ENCODE results near the gene DMAC1. TPM values are rescaled to one million over a fixed set of nuclear protein-coding genes. Genes with fewer than 3 reads are reported as not detected.

The DMAC1 gene
- total RNA-seq, 1 experiment from 2014 or later: 72.7 TPM

DNA sequence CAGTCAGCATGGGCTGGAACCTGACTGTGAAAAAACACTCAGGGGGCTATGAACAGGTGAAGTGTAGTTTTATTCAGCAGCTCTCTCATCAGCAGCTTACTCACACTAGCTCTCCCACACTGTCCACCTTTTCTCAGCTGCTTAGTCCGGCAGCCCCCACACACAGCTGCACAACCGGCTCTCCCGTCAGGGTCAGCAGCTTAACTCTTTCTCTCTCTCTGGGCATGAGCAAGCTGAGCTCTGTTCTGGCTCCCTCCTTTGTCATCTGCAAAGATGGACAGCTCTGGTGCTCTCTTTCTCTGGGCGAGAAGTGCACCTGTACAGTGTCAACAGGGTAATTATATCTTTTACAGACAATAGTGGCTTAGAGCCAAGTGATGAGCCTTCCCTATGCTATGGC lies 8.2 kb downstream of the DMAC1 start:
- Histone ChIP-seq H3K27ac (ENCODE audit: insufficient read length, low read depth, low read length) (no peak overlapping the region), H3K23ac (ENCODE audit: insufficient read length, low read depth, low read length) (no peak overlapping the region), H3K4me1 (ENCODE audit: insufficient read depth, low read length) (no peaks in the 10 kb centered on the region), H3K9ac (ENCODE audit: extremely low read depth, insufficient read length, low read length) (no peak overlapping the region), H3K4ac (ENCODE audit: low read depth, low read length) (no peak overlapping the region), H4K20me1 (ENCODE audit: control insufficient read depth, insufficient read depth, insufficient read length) (no peaks in the 10 kb centered on the region), H2BK20ac (ENCODE audit: low read depth, low read length, poor library complexity, severe bottlenecking) (no peak overlapping the region), H2BK12ac (ENCODE audit: insufficient read length, low read depth, low read length) (no peak overlapping the region), H2BK120ac (ENCODE audit: low read depth, low read length, poor library complexity, severe bottlenecking) (no peak overlapping the region), H3K23me2 (ENCODE audit: insufficient read length, low read depth, low read length, poor library complexity, severe bottlenecking) (no peaks in the 10 kb centered on the region), H3K27me3 (ENCODE audit: insufficient read depth, low read length) (no peaks in the 10 kb centered on the region), H2BK5ac (ENCODE audit: insufficient read length, low read length) (no peak overlapping the region), H3K14ac (ENCODE audit: insufficient read depth, low read length) (no peak overlapping the region), H3K56ac (ENCODE audit: insufficient read length, low read depth, low read length) (no peak overlapping the region), H3T11ph (ENCODE audit: low read length) (no peak overlapping the region), H3K4me2 (ENCODE audit: insufficient read depth, insufficient read length, low read length) (no peak overlapping the region), H3K9me3 (ENCODE audit: control insufficient read depth, low read depth, low read length) (no peaks in the 10 kb centered on the region), H3K79me2 (ENCODE audit: insufficient read depth, low read length) (no peaks in the 10 kb centered on the region), H4K5ac (ENCODE audit: insufficient read length, low read depth, low read length) (no peak overlapping the region), H2BK15ac (ENCODE audit: low read depth, low read length) (no peak overlapping the region), H3K18ac (ENCODE audit: insufficient read length, low read depth, low read length) (no peak overlapping the region), H2AK5ac (ENCODE audit: insufficient read length, low read length) (no peak overlapping the region), H4K8ac (replicated peaks; ENCODE audit: insufficient read length, low read depth, low read length) (no peak overlapping the region), H3K79me1 (ENCODE audit: insufficient read depth, low read depth, low read length, poor library complexity, severe bottlenecking) (no peaks in the 10 kb centered on the region), H2AFZ (ENCODE audit: low read length) (no peak overlapping the region), H4K91ac (ENCODE audit: insufficient read length, low read depth, low read length) (no peak overlapping the region)
- Mint-ChIP-seq H3K36me3 (ENCODE audit: insufficient read depth in 1 of 3, low read depth in 3 of 3) (peaks cover 6 to 30% (median 22%) of the 10 kb centered on the region in 3 experiments; a peak in 6 of 7 replicates), H3K4me3 (no peak overlapping the region), H3K27ac (peak overlapping the region in 1 of 3 experiments; percentile 56; a peak in 1 of 7 replicates), H3K9me3 (no peaks in the 10 kb centered on the region), H3K27me3 (ENCODE audit: low read depth) (no peaks in the 10 kb centered on the region), H3K4me1 (no peaks in the 10 kb centered on the region)
- TF ChIP-seq CTCF (conservative IDR thresholded peaks at IDR 0.05): no peak
- WGBS (ENCODE audit: extremely low coverage, insufficient read length, low lambda C conversion rate): no CpG with 5 or more reads among the region's 4 CpGs
- DNase-seq: no peak

Data from H9 (cell line).